ENCODE measurements around the gene CHST14. TPM values are rescaled to one million over a fixed set of nuclear protein-coding genes. Genes with fewer than 3 reads are reported as not detected.

The CHST14 gene
- total and polyA plus RNA-seq, 2 donors (not counting 1 experiment from before 2014, with no cell fraction given) = 7.4 to 18.8 TPM

DNA sequence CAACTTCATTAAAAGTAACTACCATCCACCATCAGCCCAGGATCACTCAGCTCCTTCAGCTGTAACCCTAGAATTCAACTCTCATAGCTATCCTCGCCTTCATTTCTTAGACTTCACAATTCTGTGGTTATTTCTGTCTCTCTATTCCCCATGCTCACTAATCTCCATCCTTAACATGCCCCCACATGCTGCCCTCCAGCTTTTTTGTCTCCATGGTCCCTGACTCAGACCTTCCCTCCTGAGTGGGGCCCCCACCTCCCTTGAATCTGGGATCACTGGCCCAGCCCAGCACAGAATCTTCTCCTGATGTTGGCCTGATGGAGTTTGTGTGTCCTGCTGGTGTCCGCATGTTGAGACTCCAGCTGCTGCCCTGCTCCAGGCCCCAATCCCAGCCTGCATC lies 41.7 kb downstream of the CHST14 start:
- Histone ChIP-seq H3K4me3 (replicated peaks in 1 of 4; ENCODE audit: control extremely low read depth in 1 of 4, insufficient read depth in 1 of 4, low read depth in 3 of 4, low read length in 4 of 4) (no peak overlapping the region), H3K9me3 (ENCODE audit: control insufficient read depth, insufficient read depth, low read depth, low read length) (no peaks in the 10 kb centered on the region), H3K4me1 (ENCODE audit: control insufficient read depth, extremely low read depth, insufficient read depth, low read length) (peaks cover 2% of the 10 kb centered on the region), H3K36me3 (ENCODE audit: control insufficient read depth, insufficient read depth, low read length) (no peaks in the 10 kb centered on the region), H3K79me2 (ENCODE audit: control insufficient read depth, insufficient read depth, low read length) (no peaks in the 10 kb centered on the region), H3K27ac (ENCODE audit: insufficient read depth, low read length) (no peak overlapping the region), H3K4me2 (ENCODE audit: extremely low read depth, insufficient read depth, low read length) (no peak overlapping the region), H2AFZ (ENCODE audit: low read length) (no peak overlapping the region), H4K20me1 (ENCODE audit: control insufficient read depth, extremely low read depth, insufficient read depth, low read length) (no peaks in the 10 kb centered on the region), H3K27me3 (ENCODE audit: control insufficient read depth, insufficient read depth, low read length) (no peaks in the 10 kb centered on the region), H3K9ac (ENCODE audit: insufficient read depth, low read length) (no peak overlapping the region)
- TF ChIP-seq CTCF (conservative IDR thresholded peaks at IDR 0.05 in 1 of 2, IDR thresholded peaks at IDR 0.05 in 1 of 2; ENCODE audit: low read depth in 1 of 2, low read length in 2 of 2) = no peak
- no peak for TF ChIP-seq EZH2 (IDR thresholded peaks at IDR 0.05; ENCODE audit: low read length, missing control alignments)
- no peak for DNase-seq (ENCODE audit: low read depth in 2 of 2)

GRCh38 chr15:40513609-40514008 lies 42.8 kb downstream of the CHST14 start:
- Histone ChIP-seq H3K4me1 (ENCODE audit: control insufficient read depth, extremely low read depth, insufficient read depth, low read length) (peaks cover 2% of the 10 kb centered on the region), H4K20me1 (ENCODE audit: control insufficient read depth, extremely low read depth, insufficient read depth, low read length) (no peaks in the 10 kb centered on the region), H3K9ac (ENCODE audit: insufficient read depth, low read length) (no peak overlapping the region), H2AFZ (ENCODE audit: low read length) (no peak overlapping the region), H3K27ac (ENCODE audit: insufficient read depth, low read length) (no peak overlapping the region), H3K36me3 (ENCODE audit: control insufficient read depth, insufficient read depth, low read length) (no peaks in the 10 kb centered on the region), H3K79me2 (ENCODE audit: control insufficient read depth, insufficient read depth, low read length) (no peaks in the 10 kb centered on the region), H3K27me3 (ENCODE audit: control insufficient read depth, insufficient read depth, low read length) (no peaks in the 10 kb centered on the region), H3K9me3 (ENCODE audit: control insufficient read depth, insufficient read depth, low read depth, low read length) (no peaks in the 10 kb centered on the region), H3K4me2 (ENCODE audit: extremely low read depth, insufficient read depth, low read length) (no peak overlapping the region), H3K4me3 (replicated peaks in 1 of 4; ENCODE audit: control extremely low read depth in 1 of 4, insufficient read depth in 1 of 4, low read depth in 3 of 4, low read length in 4 of 4) (no peak overlapping the region)
- no peak for DNase-seq (ENCODE audit: low read depth in 2 of 2)
- TF ChIP-seq EZH2 (IDR thresholded peaks at IDR 0.05; ENCODE audit: low read length, missing control alignments) (no peak), CTCF (conservative IDR thresholded peaks at IDR 0.05 in 1 of 2, IDR thresholded peaks at IDR 0.05 in 1 of 2; ENCODE audit: low read depth in 1 of 2, low read length in 2 of 2) (no peak)

- Histone ChIP-seq H3K9ac (ENCODE audit: insufficient read depth, low read length) (no peak overlapping the region), H3K4me2 (ENCODE audit: extremely low read depth, insufficient read depth, low read length) (no peak overlapping the region), H3K27me3 (ENCODE audit: control insufficient read depth, insufficient read depth, low read length) (no peaks in the 10 kb centered on the region), H3K9me3 (ENCODE audit: control insufficient read depth, insufficient read depth, low read depth, low read length) (no peaks in the 10 kb centered on the region), H3K4me1 (ENCODE audit: control insufficient read depth, extremely low read depth, insufficient read depth, low read length) (peaks cover 2% of the 10 kb centered on the region), H3K36me3 (ENCODE audit: control insufficient read depth, insufficient read depth, low read length) (no peaks in the 10 kb centered on the region), H3K4me3 (replicated peaks in 1 of 4; ENCODE audit: control extremely low read depth in 1 of 4, insufficient read depth in 1 of 4, low read depth in 3 of 4, low read length in 4 of 4) (no peak overlapping the region), H3K79me2 (ENCODE audit: control insufficient read depth, insufficient read depth, low read length) (no peaks in the 10 kb centered on the region), H4K20me1 (ENCODE audit: control insufficient read depth, extremely low read depth, insufficient read depth, low read length) (no peaks in the 10 kb centered on the region), H3K27ac (ENCODE audit: insufficient read depth, low read length) (no peak overlapping the region), H2AFZ (ENCODE audit: low read length) (no peak overlapping the region)
- DNase-seq (ENCODE audit: low read depth in 2 of 2) = no peak
- TF ChIP-seq CTCF (conservative IDR thresholded peaks at IDR 0.05 in 1 of 2, IDR thresholded peaks at IDR 0.05 in 1 of 2; ENCODE audit: low read depth in 1 of 2, low read length in 2 of 2) (no peak), EZH2 (IDR thresholded peaks at IDR 0.05; ENCODE audit: low read length, missing control alignments) (no peak)
Observed at GRCh38 chr15:40516322-40516721, 45.5 kb downstream of the CHST14 start.

Other genes starting within 250 kb of the CHST14 start
- under 0.01 TPM in 1 of 2 replicates, not detected in the other for gene PAK6, start 231.9 kb upstream of the CHST14 start, total RNA-seq
- 0.03 and 0.05 TPM in 2 replicates for gene PAK6, start 231.9 kb upstream of the CHST14 start, polyA plus RNA-seq
- gene ANKRD63, start 187.9 kb upstream of the CHST14 start, total RNA-seq = not detected in 2 replicates
- not detected in 2 replicates for gene ANKRD63, start 187.9 kb upstream of the CHST14 start, polyA plus RNA-seq
- under 0.01 TPM in 2 replicates for gene PLCB2, start 163.0 kb upstream of the CHST14 start, total RNA-seq
- gene PLCB2, start 163.0 kb upstream of the CHST14 start, polyA plus RNA-seq = 0.33 and 0.40 TPM in 2 replicates
- gene INAFM2, start 147.3 kb upstream of the CHST14 start, total RNA-seq = 8.9 and 9.2 TPM in 2 replicates
- 8.2 and 11.0 TPM in 2 replicates for gene INAFM2, start 147.3 kb upstream of the CHST14 start, polyA plus RNA-seq
- 14.4 and 38.0 TPM in 2 replicates for gene CCDC9B, start 130.0 kb upstream of the CHST14 start, total RNA-seq
- 1.7 and 2.0 TPM in 2 replicates for gene CCDC9B, start 130.0 kb upstream of the CHST14 start, polyA plus RNA-seq
- gene PHGR1, start 120.0 kb upstream of the CHST14 start, total RNA-seq = not detected in 2 replicates
- gene PHGR1, start 120.0 kb upstream of the CHST14 start, polyA plus RNA-seq = not detected in 2 replicates
- under 0.01 and 0.26 TPM in 2 replicates for gene DISP2, start 112.8 kb upstream of the CHST14 start, total RNA-seq
- gene DISP2, start 112.8 kb upstream of the CHST14 start, polyA plus RNA-seq = 0.11 and 0.43 TPM in 2 replicates
- gene KNSTRN, start 88.3 kb upstream of the CHST14 start, total RNA-seq = 15.7 and 30.9 TPM in 2 replicates
- gene KNSTRN, start 88.3 kb upstream of the CHST14 start, polyA plus RNA-seq = 22.5 and 45.3 TPM in 2 replicates
- gene IVD, start 65.2 kb upstream of the CHST14 start, total RNA-seq = 40.1 and 61.8 TPM in 2 replicates
- 37.9 and 43.0 TPM in 2 replicates for gene IVD, start 65.2 kb upstream of the CHST14 start, polyA plus RNA-seq
- 4.4 and 5.6 TPM in 2 replicates for gene BAHD1, start 30.0 kb upstream of the CHST14 start, total RNA-seq
- 3.3 and 4.7 TPM in 2 replicates for gene BAHD1, start 30.0 kb upstream of the CHST14 start, polyA plus RNA-seq
- 14.4 and 14.5 TPM in 2 replicates for gene CCDC32, start 94.1 kb downstream of the CHST14 start, total RNA-seq
- 15.6 and 20.7 TPM in 2 replicates for gene CCDC32, start 94.1 kb downstream of the CHST14 start, polyA plus RNA-seq
- 11.6 and 13.1 TPM in 2 replicates for gene RPUSD2, start 98.3 kb downstream of the CHST14 start, total RNA-seq
- 4.9 and 6.5 TPM in 2 replicates for gene RPUSD2, start 98.3 kb downstream of the CHST14 start, polyA plus RNA-seq
- gene KNL1, start 123.3 kb downstream of the CHST14 start, total RNA-seq = 2.1 and 5.0 TPM in 2 replicates
- 3.9 and 14.5 TPM in 2 replicates for gene KNL1, start 123.3 kb downstream of the CHST14 start, polyA plus RNA-seq
- 0.77 and 1.3 TPM in 2 replicates for gene RAD51, start 224.2 kb downstream of the CHST14 start, total RNA-seq
- 5.0 and 10.3 TPM in 2 replicates for gene RAD51, start 224.2 kb downstream of the CHST14 start, polyA plus RNA-seq

Measured in fibroblast of lung (primary cell).